Mononuclear cell (primary cell): ENCODE data around the gene CACNA1I. TPM values are rescaled to one million over a fixed set of nuclear protein-coding genes. Genes with fewer than 3 reads are reported as not detected.

Experiments
- H3K27me3 ChIP-seq: 2 replicates; pipeline ENCODE4 v1.6.0; 2011; ENCODE audit warnings: low read length, control low read depth; ENCODE audit not compliant: insufficient read depth
- H3K4me1 ChIP-seq: 2 replicates; pipeline ENCODE4 v1.5.1; 2011; ENCODE audit warnings: mild to moderate bottlenecking, low read length, control low read depth; ENCODE audit not compliant: insufficient read depth
- H3K4me3 ChIP-seq: 2 replicates; pipeline ENCODE4 v1.5.1; 2011; ENCODE audit warnings: mild to moderate bottlenecking, low read length, moderate library complexity
- H3K9me3 ChIP-seq: 2 replicates; pipeline ENCODE4 v1.5.1; 2011; ENCODE audit warnings: low read depth, mild to moderate bottlenecking, control low read depth, low read length
- total RNA-seq: library from RNA; depleted of rRNA; stranded (reverse); fragments of >200 nt; gene quantifications from one replicate; pipeline ENCODE4 v1.2.3, GENCODE V29; 2012

Gene CACNA1I
- total RNA-seq, 1 donor: 8.0 TPM

DNA sequence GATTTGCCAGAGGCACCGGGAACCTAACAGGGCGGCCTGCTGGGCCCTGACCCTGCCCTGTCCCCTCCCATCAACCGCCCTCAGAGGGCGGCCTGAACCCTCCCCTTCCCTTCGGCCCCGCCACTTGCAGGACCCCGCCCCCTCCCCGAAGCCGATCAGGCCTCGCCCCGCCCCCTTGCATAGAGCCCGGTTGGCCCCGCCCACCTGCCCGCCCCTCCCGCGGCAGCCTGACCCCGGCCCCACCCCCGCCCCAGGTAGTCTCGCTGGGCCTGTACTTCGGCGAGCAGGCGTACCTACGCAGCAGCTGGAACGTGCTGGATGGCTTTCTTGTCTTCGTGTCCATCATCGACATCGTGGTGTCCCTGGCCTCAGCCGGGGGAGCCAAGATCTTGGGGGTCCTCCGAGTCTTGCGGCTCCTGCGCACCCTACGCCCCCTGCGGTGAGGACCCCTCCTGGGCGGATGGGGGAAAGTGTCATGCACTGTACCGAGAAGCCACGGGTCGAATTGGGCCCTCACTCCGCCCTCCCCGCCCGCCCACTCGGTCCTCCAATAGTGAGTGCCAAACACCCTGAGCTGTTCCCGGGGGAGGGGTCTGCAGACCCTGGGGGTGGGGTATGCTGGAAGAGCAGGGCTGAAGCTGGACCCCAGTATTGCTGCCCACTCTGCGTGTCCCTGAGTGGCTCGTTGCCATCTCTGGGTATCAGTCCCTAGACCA, 94.1 kb downstream of the CACNA1I start:
- H3K4me3 ChIP-seq: no peak overlapping the region
- peaks cover 18% of the 10 kb centered on the region for H3K27me3 ChIP-seq
- peaks cover 24% of the 10 kb centered on the region for H3K4me1 ChIP-seq
- no peaks in the 10 kb centered on the region for H3K9me3 ChIP-seq

GRCh38 chr22:39665229-39665628, 94.7 kb downstream of the CACNA1I start:
- Histone ChIP-seq H3K27me3 (peaks cover 18% of the 10 kb centered on the region), H3K4me1 (peaks cover 24% of the 10 kb centered on the region), H3K4me3 (no peak overlapping the region), H3K9me3 (no peaks in the 10 kb centered on the region)

DNA sequence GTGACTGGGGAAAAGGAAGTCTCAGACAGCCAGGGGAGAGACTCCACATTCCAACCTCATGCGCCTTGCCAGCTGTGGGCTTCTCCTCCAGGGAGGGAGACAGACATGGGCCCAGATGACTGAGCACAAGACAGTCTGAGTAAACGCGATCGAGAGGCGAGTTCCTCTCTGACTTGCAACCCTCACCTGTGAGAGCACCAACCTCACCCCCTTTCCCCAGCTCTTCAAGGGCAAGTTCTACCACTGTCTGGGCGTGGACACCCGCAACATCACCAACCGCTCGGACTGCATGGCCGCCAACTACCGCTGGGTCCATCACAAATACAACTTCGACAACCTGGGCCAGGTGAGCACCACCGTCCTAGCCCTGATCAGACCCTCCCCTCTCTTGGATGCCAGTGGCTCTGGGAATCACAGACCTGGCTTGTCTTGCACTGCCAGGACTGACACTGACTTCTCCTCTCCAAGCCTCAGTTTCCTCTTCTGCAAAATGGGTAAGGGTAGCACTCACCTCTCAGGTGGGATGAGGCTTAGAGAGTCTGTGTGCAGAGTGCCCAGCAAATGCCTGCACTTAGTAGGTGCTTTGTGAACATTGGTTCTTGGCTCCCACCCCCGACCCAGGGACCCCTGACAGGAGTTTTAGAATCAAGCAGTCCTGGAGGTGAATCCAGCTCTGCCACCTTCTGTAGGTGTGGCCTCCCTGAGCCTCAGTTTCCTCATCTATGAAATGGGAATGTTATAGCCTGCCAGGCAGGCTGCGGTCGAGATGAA, 95.3 kb downstream of the CACNA1I start:
- Histone ChIP-seq H3K9me3 (no peaks in the 10 kb centered on the region), H3K4me3 (no peak overlapping the region), H3K4me1 (peaks cover 24% of the 10 kb centered on the region), H3K27me3 (peaks cover 18% of the 10 kb centered on the region)

DNA sequence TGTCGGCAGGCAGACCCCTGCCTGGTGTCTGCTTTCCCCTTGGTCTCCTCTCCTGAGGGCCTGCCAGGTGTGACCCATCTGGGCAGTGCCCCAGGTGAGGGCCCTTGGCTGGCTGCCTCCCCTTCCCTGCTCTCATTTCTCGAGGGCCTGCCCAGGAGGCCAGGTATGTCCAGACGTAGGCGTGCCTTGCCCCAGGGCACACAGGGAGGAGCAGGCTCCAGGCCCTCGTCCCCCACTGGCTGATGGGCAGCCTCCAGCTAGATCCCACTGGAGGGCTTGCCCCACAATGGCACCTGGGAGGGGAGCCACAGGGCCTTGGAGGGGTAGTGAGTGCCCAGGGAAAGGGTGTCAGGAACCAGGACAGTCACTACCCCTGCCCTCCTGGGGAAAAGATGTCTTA, 95.9 kb downstream of the CACNA1I start:
- Histone ChIP-seq H3K9me3 (no peaks in the 10 kb centered on the region), H3K4me3 (no peak overlapping the region), H3K4me1 (peaks cover 23% of the 10 kb centered on the region), H3K27me3 (peaks cover 13% of the 10 kb centered on the region)

DNA sequence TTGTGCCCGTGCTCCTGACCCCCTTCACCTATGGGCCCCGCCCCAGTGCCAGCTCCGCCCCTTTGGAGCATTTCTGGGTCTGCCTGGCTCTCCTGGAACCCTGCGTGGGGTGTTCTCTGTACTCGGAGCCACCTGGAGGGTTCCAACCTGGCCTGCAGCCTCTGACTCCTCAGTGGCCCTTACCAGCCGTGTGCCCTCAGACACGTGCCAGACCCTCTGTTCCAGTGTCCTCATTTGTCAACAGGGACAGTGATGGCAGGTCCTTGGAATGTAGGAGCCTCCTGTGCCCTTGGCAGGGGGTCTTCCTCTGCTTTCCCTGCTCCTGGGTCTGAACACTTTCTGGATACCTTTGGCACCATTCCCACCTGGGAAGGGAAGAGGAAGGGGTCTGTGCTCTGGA, 96.4 kb downstream of the CACNA1I start:
- Histone ChIP-seq H3K4me3 (no peak overlapping the region), H3K4me1 (peaks cover 18% of the 10 kb centered on the region), H3K27me3 (peaks cover 9% of the 10 kb centered on the region), H3K9me3 (peaks cover 2% of the 10 kb centered on the region)

DNA sequence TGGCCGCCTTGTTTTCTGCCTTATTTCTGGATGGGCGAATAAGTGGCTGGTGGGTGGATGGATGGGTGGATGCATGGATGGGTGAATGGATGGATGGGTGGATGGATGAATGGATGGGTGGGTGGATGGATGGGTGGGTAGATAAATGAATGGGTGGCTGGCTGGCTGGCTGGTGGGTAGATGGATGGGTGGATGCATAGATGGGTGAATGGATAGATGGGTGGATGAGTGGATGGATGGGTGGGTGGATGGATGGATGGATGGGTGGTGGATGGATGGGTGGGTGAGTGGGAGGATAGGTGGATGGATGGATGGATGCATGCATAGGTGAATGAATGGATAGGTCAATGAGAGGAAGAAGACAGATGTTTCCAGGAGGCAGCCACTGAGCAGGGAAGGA, 98.9 kb downstream of the CACNA1I start:
- no peaks in the 10 kb centered on the region for H3K4me1 ChIP-seq
- H3K4me3 ChIP-seq: no peak overlapping the region
- peaks cover 6% of the 10 kb centered on the region for H3K9me3 ChIP-seq
- no peaks in the 10 kb centered on the region for H3K27me3 ChIP-seq

GRCh38 chr22:39671936-39672335, 101.4 kb downstream of the CACNA1I start:
- H3K27me3 ChIP-seq: no peaks in the 10 kb centered on the region
- no peak overlapping the region for H3K4me3 ChIP-seq
- H3K4me1 ChIP-seq: no peaks in the 10 kb centered on the region
- H3K9me3 ChIP-seq: peaks cover 6% of the 10 kb centered on the region

DNA sequence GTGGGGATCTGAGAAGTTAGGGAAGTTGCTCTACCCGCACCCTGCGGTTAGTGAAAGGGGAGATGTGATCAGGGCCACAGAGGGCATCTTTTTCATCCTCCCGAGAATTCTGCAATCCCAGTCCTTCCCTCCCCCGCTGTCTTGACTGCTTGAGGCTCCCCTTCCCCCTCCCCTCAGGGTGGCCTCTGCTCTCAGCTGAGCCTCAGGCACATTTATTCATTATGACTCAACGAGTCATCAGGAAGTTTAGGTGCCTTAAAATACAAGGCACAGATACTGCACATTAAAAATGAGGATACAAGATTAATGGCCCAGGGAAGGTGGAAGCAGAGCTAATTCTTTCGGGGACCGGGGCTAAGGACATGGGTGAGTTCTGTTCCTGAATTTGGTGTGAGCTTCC, 104.0 kb downstream of the CACNA1I start:
- Histone ChIP-seq H3K4me1 (no peaks in the 10 kb centered on the region), H3K27me3 (no peaks in the 10 kb centered on the region), H3K9me3 (peaks cover 6% of the 10 kb centered on the region), H3K4me3 (no peak overlapping the region)

GRCh38 chr22:39675947-39676346, 105.4 kb downstream of the CACNA1I start:
- H3K4me1 ChIP-seq: no peaks in the 10 kb centered on the region
- peaks cover 6% of the 10 kb centered on the region for H3K9me3 ChIP-seq
- no peak overlapping the region for H3K4me3 ChIP-seq
- H3K27me3 ChIP-seq: no peaks in the 10 kb centered on the region

GRCh38 chr22:39677967-39678366, 107.4 kb downstream of the CACNA1I start:
- H3K4me1 ChIP-seq: no peaks in the 10 kb centered on the region
- H3K27me3 ChIP-seq: no peaks in the 10 kb centered on the region
- no peaks in the 10 kb centered on the region for H3K9me3 ChIP-seq
- no peak overlapping the region for H3K4me3 ChIP-seq

- Histone ChIP-seq H3K27me3 (no peaks in the 10 kb centered on the region), H3K4me1 (no peaks in the 10 kb centered on the region), H3K9me3 (no peaks in the 10 kb centered on the region), H3K4me3 (no peak overlapping the region)
Measured at GRCh38 chr22:39678862-39679490, 108.4 kb downstream of the CACNA1I start.

GRCh38 chr22:39679652-39680051, 109.1 kb downstream of the CACNA1I start:
- Histone ChIP-seq H3K27me3 (no peaks in the 10 kb centered on the region), H3K4me1 (no peaks in the 10 kb centered on the region), H3K4me3 (no peak overlapping the region), H3K9me3 (no peaks in the 10 kb centered on the region)

DNA sequence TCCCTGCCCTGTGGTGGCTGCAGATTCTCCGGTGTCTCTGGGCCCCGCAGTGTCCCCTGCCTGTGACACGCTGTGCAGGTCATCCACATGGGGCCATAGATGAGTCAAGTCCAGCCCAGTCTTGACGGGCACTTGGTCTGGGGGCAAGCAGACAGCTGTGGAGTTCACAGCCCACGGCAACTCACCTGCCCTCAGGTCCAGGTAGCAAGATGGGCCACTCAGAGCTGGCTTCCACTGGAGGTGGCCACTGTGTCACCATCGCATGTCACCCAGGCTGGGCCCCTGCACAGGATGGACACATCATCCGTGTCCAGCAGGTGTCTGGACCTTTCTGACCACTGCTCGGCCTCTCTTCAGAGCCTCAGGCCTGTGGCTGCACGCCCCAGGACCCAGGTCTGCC, 109.9 kb downstream of the CACNA1I start:
- H3K9me3 ChIP-seq: no peaks in the 10 kb centered on the region
- no peak overlapping the region for H3K4me3 ChIP-seq
- no peaks in the 10 kb centered on the region for H3K4me1 ChIP-seq
- no peaks in the 10 kb centered on the region for H3K27me3 ChIP-seq

GRCh38 chr22:39681038-39681861, 110.7 kb downstream of the CACNA1I start:
- Histone ChIP-seq H3K4me1 (no peaks in the 10 kb centered on the region), H3K4me3 (no peak overlapping the region), H3K27me3 (no peaks in the 10 kb centered on the region), H3K9me3 (no peaks in the 10 kb centered on the region)

- H3K4me1 ChIP-seq: no peaks in the 10 kb centered on the region
- no peak overlapping the region for H3K4me3 ChIP-seq
- no peaks in the 10 kb centered on the region for H3K9me3 ChIP-seq
- no peaks in the 10 kb centered on the region for H3K27me3 ChIP-seq
Measured at GRCh38 chr22:39682994-39683393, 112.4 kb downstream of the CACNA1I start.
